ENCODE results near the gene DHX30. TPM values are rescaled to one million over a fixed set of nuclear protein-coding genes. Genes with fewer than 3 reads are reported as not detected.

Gene DHX30
- total RNA-seq, 6 experiments from 2014 or later: 54.1 to 64.0 (median 58.4) TPM

- Mint-ChIP-seq H3K4me1 (ENCODE audit: low read depth) (peaks cover 7% of the 10 kb centered on the region), H3K27me3 (ENCODE audit: insufficient read depth) (peaks cover 13% of the 10 kb centered on the region), H3K27ac (peak overlapping the region; percentile 58), H3K36me3 (ENCODE audit: low read depth) (peaks cover 37% of the 10 kb centered on the region), H3K9me3 (no peaks in the 10 kb centered on the region), H3K4me3 (no peak overlapping the region)
- no peak for DNase-seq
- no peak for TF ChIP-seq CTCF (IDR thresholded peaks at IDR 0.05)
These were observed 62.3 kb downstream of the DHX30 start for GRCh38 chr3:47865192-47865591.

GRCh38 chr3:47867451-47868044 is 64.6 kb downstream of the DHX30 start:
- Mint-ChIP-seq H3K27me3 (ENCODE audit: insufficient read depth) (peaks cover 17% of the 10 kb centered on the region), H3K27ac (no peak overlapping the region), H3K4me3 (no peak overlapping the region), H3K4me1 (ENCODE audit: low read depth) (peaks cover 7% of the 10 kb centered on the region), H3K9me3 (no peaks in the 10 kb centered on the region), H3K36me3 (ENCODE audit: low read depth) (peaks cover 58% of the 10 kb centered on the region)
- no peak for TF ChIP-seq CTCF (IDR thresholded peaks at IDR 0.05)
- no peak for DNase-seq

DNA sequence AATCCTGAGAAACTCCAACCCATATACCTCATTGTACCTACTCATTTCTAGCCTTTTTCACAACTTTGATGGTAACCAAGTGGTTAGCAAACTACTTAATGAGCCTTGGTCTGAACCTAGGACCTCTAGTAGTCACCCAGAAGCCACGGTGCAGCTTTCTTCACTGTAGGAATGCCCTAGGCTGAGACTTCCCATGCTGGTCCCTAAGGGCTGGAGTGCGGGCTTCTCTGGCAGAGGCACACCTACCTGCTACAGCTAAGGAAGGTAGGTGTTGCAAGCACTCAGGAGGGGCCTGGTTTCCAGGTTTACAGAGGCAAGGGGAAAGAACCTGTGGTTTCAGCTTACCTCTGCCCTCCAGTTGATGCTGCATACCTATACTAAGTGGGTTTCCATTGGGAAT is 65.4 kb downstream of the DHX30 start:
- no peak overlapping the region for H3K4me3 Mint-ChIP-seq
- peaks cover 64% of the 10 kb centered on the region for H3K36me3 Mint-ChIP-seq (ENCODE audit: low read depth)
- H3K9me3 Mint-ChIP-seq: no peaks in the 10 kb centered on the region
- H3K27ac Mint-ChIP-seq: no peak overlapping the region
- peaks cover 7% of the 10 kb centered on the region for H3K4me1 Mint-ChIP-seq (ENCODE audit: low read depth)
- no peak for DNase-seq
- H3K27me3 Mint-ChIP-seq (ENCODE audit: insufficient read depth): peaks cover 15% of the 10 kb centered on the region
- no peak for TF ChIP-seq CTCF (IDR thresholded peaks at IDR 0.05)

DNA sequence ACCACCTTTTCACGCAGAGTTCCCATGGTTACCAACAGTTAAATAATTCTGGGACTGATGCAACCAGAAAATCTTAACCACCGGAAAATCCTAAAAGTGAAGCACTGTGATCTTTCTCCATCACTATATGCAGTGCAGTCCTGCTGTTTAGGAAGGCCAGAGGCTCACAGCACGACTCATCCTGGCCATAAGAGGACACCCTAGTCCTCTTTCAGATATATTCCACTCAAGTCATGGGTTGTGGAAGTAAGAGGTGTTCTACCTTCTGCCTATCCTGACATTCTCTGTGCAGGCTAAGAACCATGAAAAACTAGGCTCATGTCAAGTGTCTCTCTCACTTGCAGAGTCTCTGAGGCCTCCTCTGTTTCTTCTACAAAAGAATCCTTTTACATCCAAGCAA is 67.2 kb downstream of the DHX30 start:
- Mint-ChIP-seq H3K9me3 (no peaks in the 10 kb centered on the region), H3K4me3 (0 out of 2 replicates have a peak overlapping the region, but pooled peaks have one; percentile 2), H3K4me1 (ENCODE audit: low read depth) (peaks cover 7% of the 10 kb centered on the region), H3K27ac (peak overlapping the region; percentile 51), H3K36me3 (ENCODE audit: low read depth) (peaks cover 63% of the 10 kb centered on the region), H3K27me3 (ENCODE audit: insufficient read depth) (peaks cover 13% of the 10 kb centered on the region)
- no peak for DNase-seq
- no peak for TF ChIP-seq CTCF (IDR thresholded peaks at IDR 0.05)

- H3K4me1 Mint-ChIP-seq (ENCODE audit: low read depth): peaks cover under 1% of the 10 kb centered on the region; the same call in 1 of the 2 replicates
- peak overlapping the region; percentile 51 for H3K27ac Mint-ChIP-seq
- H3K4me3 Mint-ChIP-seq: no peak overlapping the region
- TF ChIP-seq CTCF (IDR thresholded peaks at IDR 0.05): no peak
- no peaks in the 10 kb centered on the region for H3K9me3 Mint-ChIP-seq
- no peak for DNase-seq
- H3K36me3 Mint-ChIP-seq (ENCODE audit: low read depth): peaks cover 60% of the 10 kb centered on the region
- H3K27me3 Mint-ChIP-seq (ENCODE audit: insufficient read depth): peaks cover 10% of the 10 kb centered on the region
These were observed 67.8 kb downstream of the DHX30 start for GRCh38 chr3:47870702-47871260.
